Stimulated activated CD8-positive, alpha-beta memory T cell treated with anti-CD3 and anti-CD28 coated beads, Interleukin-12 subunit alpha, Interleukin-12 subunit beta, amount 100 ng/mL, for 4 hours (primary cell): Measurements from ENCODE around the gene GEMIN5.

Experiments
- DNase-seq: peaks from one replicate; pipeline ENCODE4 v3.0.0-alpha.2; 2020; ENCODE audit warnings: low read depth

GEMIN5 gene

GRCh38 chr5:154849264-154849785 is 88.7 kb downstream of the GEMIN5 start:
- no peak for DNase-seq

DNA sequence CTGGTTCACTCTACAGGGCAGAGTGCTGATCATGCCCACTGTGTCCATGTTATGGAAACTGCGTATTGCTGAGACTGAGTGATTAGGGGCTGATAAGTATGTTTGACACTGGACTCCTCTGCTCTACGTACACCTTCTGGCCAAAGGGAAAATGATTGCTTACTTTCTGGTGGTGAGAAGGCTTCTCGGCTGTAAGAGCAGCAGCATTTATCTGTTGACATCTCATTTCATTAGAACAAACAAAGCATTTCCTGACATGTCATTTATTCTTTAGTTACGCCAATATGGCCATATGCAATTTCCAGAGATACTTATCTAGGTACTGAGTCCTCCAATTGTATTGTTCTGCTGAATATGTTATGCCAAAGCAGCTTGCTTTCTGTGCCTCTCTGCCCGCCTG is 93.2 kb downstream of the GEMIN5 start:
- no peak for DNase-seq

GRCh38 chr5:154842689-154843530 is 95.1 kb downstream of the GEMIN5 start:
- no peak for DNase-seq

DNA sequence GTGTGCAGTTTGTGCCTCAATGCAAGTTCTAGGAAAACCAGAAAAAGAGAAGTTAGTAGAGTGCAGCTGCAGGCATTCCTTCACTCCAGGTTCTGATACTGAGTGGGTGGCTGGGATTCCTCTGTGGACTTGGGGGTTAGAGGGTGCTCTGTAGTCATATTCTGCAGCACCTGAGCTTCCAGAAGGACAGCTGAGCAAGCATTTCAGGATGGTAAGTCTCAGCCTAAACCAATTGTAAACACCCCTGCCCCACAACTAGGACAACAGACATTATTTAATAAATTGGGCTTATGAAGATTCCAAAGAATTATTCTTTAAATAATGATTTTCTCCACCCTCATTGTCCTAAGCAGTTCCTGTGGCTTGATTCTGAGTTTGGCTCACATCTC is 96.7 kb downstream of the GEMIN5 start:
- DNase-seq, result no peak

DNA sequence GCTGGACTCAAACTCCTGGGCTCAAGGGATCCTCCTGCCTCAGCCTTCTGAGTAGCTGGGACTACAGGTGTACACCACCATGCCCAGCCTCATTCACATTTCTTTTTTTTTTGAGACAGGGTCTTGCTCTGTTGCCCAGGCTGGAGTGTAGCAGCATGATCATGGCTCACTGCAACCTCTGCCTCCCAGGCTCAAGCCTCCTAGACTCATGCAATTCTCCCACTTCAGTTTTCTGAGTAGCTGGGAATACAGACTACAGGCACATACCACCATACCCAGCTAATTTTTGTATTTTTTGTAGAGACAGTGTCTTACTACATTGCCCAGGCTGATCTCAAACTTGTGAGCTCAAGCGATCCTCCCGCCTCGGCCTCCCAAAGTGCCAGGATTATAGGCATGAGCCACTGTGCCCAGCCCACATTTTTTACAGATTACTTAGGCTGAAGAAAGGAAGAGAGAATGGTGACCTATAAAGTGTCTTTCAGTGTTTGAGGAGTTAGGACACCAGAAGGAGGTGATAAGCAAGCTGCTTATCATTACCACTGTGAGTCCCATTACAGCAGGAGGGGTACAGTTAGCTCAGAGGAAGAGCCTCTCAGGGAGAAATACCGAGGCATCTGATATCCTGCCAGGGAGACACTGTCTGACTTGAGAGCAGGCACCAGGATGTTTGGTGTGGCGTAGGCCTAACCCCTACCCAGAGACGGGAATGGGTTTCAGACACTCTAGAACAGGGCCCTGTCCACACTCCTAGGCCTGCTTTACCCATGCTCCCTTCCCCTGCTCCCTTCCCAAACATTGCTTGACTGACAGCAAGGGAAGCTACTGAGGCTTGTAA is 97.4 kb downstream of the GEMIN5 start:
- DNase-seq, result no peak
